GM21528 (cell line): ENCODE results near the gene RASSF7.

Experiments
- ATAC-seq: cut with Tn5 transposase; IDR thresholded peaks from one replicate; pipeline ENCODE4 v1.9.1; 2021; ENCODE audit warnings: mild to moderate bottlenecking, moderate library complexity; ENCODE audit not compliant: unreplicated experiment, low FRiP score

Gene RASSF7

DNA sequence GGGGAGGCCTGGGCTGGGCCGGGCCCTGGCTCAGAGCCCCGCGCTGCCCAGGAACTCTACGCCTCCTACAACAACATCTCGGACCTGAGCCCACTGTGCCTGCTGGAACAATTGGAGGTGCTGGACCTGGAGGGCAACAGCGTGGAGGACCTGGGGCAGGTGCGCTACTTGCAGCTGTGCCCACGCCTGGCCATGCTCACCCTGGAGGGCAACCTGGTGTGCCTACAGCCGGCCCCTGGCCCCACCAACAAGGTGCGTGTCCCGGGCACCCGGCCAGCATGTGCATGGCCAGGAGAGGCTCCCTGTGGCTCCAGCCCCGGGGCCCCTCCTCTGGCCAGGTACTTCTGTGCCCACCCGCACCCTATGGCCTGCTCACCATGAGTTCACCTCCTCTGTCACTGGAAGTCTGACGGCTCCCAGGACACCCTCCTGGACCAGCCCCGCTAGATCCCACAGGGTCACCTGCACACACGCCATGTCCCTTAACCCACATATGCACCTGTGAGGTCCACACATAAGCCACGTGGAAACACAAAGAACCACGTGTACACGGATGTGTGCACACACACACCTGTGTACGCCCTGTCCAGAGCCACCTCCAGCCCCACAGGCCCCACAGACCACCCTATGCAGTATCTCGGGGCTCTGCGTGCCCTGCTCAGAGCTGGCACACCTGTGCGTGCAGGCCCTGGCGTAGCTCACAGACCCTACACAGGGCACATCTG lies 10.6 kb upstream of the RASSF7 start:
- no peak for ATAC-seq

DNA sequence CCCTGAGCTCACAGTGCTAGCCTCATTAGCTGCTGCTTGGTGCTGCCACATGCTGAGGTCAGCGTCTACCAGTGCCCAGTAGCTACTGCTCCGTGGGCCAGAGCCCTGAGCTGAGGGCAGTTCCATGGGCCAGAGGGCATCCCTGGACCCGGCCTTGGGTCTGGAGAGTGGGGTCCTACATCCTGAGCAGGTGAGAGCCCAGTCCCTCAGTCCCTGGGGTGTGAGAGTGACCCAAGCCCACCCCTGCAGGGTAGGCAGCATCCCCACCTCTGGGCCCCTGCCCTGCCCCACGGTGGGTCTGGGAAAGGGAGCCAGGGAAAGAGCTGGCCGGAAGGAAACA lies 10.1 kb upstream of the RASSF7 start:
- no peak for ATAC-seq

DNA sequence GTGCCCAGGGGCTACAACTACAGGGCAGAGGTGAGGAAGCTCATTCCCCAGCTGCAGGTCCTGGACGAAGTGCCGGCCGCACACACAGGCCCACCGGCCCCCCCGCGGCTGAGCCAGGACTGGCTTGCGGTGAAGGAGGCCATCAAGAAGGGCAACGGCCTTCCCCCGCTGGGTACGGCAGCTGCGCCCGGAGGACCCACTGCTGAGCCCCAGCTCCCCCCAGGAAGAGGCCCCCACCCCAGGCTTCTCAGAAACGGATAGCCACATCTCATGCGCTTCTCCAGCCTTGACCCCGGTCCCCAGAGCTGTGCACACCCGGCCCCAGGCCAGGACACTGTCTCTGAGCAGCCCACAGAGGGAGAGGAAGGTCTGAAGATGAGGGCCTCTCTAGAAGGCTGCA lies 9.6 kb upstream of the RASSF7 start:
- no peak for ATAC-seq

DNA sequence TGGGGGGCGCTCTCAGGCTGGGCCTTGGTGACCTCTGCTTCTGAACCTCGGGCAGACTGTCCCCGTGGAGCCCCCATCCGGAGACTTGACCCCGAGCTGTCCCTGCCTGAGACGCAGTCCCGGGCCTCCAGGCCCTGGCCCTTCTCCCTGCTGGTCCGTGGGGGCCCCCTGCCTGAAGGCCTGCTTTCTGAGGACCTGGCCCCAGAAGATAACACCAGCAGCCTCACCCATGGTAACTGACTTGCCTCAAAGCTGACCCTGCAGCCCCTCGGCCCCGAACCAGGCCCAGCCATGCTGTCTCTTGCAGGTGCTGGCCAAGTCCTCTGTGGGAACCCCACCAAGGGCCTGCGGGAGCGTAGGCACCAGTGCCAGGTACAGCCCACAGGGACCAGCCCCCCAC lies 9.2 kb upstream of the RASSF7 start:
- ATAC-seq, result no peak

DNA sequence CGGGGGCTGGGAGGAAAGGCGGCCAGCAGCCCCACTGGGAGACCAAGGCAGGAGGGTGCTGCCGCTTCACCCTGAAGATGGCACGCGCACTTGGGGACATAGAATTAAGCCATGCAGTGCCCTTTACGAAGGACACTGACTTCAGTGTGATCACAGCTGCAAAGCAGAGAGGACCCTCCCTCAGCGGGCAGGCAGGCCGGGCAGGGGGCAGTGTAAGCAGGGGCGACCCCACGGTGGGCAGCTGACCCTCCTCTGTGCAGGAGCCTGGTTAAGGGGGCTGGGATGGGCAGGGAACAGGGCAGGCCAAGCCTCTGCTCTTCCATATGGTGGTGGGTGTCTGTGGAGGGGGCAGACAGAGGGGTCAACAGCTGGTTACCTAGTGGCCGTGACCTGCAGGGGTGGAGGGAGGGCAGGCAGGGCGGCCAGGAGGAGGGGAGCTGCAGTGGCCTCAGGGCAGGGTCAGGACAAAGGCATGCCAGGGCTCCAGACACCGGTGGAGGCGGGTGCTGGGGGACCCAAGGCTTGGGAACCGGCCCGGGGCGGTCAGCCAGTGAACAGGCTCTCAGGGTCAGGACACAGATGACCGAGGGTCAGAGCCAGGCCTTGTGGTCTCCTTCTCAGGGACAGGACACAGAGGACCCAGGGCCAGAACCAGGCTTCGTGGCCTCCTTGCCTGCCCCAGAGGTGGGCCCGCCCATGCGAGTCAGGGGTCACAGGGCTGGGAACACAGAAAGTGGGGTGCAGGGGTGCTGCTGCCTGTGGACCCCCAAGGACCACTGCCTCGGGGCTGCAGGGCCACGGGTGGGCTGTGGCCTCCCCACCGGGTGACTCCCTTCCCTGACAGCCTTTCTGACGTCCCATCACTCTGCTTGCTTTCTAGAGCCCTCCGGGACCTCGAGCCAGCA lies 7.4 kb upstream of the RASSF7 start:
- no peak for ATAC-seq

DNA sequence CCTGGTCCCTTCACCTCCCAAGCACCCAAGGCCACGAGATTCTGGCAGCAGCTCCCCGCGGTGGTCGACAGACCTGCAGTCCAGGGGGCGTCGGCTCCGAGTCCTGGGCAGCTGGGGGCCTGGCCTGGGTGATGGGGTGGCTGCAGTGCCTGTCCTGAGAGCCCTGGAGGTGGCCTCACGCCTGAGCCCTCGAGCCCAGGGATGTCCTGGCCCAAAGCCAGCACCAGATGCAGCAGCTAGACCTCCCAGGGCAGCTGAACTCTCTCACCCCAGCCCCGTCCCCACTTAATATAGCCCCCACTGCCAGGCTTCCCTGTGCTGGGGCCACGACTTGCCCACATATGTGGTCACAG lies 6.8 kb upstream of the RASSF7 start:
- ATAC-seq, result no peak

DNA sequence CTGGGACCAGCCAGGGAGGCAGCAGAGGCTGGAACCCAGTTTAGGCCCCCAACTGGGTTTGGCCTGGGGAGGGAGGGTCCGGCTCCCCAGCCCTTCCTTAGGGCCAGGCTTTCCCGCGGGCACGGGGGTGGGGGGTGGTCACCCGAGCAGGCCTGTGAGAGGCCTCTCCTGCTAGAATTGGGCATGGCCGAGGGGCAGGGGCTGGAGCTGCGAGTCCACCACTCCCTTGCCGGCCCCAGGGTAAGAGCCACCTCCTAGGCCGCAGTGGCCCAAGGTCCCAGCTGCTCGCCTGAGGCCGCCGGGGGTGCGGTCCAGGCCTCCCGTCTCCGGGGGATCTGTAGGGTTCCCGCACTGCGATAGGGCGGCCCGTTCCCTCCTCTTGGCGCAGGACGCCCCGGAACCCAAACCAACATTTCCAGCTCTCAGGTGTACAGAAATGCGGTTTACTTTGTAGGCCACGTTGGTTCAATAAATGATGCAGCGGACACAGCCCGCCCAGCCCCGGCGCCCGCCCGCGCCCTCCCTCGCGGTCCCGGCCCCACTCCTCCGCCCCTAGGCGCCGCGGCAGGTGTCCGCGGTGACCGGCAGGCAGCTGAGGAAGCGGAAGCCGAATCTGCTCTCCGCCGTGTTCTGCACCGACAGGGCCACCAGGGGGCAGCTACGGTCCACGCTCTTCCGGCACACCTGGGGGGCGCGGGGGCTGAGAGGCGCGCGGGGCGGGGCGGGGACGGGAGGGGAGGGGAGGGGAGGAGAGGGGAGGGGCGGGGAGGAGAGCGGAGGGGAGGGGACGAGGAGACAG lies 6.1 kb upstream of the RASSF7 start:
- no peak for ATAC-seq

DNA sequence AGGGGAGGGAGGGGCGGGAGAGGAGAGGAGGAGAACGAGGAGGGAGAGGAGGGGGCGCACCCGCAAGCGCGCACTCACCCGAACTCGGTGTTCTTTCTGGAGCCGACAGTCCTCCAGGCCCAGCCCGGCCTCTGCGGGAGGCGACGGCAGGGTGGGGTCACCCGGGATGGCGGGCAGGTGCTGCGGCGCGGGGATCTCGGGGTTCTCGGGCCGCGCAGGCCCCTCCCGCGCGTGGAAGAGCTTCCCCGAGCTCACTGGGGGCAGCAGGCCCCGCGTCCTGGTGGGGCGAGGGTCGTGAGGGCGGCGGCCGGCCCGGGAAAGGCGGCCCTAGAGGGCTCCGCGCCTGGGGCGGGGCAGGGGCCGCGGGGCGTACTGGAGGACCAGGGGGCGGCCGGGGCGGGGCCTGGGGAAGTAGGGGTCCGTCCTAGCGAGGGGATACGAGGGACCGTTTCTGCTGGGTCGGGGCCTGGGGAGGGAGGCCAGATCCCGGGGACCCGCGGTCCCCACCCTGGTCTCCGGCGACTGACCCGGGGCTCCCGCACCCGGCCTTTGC lies 5.5 kb upstream of the RASSF7 start:
- ATAC-seq, result no peak

DNA sequence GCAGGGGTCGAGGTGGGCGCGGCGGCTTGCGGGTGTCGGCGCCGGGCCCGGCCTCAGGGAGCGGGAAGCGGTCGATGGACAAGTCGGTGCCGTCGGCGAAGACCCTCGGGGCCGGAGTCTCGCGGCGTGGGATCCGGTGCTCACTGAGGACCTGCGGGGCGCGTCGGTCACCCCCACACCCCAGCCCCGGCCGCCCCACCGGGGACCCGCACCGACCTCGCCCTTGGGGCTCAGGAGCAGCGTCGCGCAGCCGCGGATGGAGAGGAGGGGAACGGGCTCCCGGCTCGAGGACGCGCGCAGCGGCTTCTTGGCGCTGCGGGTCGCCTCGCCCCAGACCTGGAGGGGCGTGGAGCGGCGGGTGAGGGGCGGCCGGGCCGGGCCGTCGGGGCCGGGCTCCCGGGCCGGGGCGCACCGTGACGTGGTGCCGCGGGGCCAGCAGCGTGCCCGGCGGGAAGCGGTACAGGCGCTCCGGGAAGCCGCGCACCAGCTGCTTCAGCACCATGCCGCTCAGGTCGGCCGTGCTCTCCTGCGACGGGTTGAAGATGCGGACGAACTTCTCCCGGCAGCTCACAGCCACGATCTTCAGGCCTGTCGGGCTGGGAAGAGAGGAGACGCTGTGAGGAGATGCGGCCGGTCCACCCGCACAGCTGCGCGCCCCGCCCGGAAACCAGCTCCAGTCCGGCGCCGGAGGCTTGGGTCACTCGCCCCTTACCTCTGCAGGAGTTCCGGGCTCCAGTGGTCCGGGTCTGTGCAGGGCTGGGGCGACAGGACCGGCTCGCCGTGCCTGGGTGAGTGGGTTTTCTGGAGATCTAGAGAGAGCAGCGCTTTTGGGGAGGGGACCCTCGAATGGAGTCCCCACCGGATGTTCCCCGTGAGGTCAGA lies 4.7 kb upstream of the RASSF7 start:
- ATAC-seq, result no peak

DNA sequence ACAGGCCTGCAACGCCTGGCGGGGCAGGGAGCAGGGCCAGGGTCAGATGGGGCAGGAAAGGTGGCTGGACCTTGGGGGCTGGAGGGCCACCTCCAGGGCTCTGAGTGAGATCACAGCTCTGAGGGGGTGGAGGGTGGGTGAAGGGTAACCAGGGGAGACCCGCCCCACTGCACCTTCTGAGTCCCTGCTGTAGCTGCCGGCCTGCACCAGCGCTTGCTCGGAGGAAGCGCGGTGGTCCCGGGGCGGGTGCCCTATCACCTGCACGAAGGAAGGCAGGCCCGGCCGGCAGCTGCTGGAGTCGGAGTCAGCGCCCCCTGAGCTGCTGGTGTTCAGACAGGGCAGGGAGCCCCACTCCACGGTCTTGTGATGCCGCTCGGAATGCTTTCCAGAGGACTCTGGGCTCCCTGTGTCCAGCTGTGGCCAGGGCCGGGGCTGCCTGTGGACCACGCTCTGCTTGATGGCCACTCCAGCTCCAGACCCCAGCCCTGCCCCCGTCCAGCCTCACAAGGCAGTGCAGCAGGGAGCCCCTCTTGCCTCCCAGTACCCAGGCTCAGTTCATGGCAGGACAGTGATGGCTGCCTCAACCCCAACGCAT lies 4.0 kb upstream of the RASSF7 start:
- ATAC-seq, result no peak

DNA sequence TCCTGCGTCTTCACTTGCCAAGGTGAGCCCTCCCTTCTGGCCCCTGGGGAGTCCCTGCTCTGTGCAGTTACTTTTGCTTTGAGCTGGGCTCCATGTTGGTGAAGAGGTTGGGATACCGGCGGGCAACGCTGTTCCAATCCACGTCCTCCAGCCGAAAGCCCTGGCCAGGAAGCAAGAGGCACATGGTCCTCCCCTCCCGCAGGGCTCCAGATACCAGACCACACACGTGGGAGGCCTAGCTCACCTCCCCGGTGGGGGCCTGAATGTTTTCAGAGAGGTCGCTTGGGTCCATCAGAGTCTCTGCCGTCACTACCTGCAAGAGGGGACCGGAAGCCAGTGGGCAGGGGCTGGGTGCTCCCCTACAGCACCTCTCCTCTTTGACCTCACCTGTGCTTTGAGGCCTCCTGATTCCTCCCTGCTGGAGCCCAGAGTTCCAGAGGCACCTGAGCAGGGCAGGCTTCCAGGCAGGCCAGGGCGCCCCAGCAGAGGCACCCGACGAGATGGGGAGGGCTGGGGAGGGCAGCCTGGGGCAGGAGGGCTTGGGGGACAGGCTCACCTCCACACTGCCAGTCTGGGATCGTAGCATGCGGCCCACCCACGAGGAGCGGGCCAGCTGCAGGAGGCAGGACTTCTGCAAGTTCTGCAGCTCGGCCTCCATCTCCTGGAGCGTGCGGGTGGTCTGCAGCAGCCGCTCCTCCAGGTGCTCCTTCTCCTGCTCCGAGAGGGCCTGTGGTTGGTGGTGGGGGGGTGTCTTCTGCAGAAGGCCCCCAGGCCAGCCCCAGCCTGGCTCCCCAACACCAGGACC lies 3.2 kb upstream of the RASSF7 start:
- ATAC-seq, result no peak

DNA sequence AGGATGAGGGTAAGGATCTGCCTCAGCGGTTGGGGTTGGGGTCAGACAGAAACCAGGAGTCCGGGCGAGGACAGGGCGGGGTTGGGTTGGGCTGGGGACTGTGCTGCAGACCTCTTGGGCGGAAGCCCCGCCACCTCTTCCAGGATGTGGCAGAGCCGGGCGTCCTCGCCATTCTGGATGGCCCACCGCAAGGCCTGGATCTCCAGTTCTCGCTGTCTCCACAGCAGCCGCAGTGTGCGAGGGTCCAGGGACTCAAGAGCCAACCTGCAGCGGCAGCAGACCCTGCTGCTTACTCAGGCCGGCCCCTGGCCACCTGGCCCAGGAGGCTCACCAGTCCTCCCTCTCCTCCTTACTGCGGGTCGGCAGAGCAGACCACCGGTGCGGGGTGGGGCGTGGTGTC lies 2.3 kb upstream of the RASSF7 start:
- ATAC-seq, result no peak

DNA sequence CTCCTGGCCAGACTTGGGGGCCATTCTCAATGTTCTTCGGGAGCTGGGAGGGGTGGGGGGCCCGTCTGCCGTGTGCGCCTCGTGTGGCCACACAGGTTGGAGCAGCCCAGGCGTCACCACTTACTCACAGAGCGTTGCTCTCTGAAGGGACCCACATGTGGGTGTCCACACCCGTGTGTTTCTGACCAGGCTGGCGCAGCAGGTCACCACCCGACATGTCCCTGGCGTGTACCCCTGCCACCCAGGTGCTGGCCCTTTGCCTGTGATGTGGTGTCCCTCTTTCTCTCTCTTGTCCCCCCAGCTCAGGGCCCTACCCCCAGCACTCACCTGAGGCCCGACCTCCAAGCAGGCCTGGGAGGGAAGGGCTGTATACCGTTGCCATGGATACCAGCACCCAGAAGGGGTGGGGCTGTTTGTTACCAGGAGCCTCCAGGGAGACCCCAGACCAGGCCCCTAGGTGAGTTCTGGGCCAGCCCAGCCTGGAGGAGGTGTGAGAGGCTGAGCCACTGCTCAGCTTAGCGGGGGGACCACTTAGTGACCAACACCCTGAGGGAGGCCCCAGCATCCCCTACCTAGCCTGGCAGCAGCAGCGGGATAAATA lies 1.6 kb upstream of the RASSF7 start:
- no peak for ATAC-seq

DNA sequence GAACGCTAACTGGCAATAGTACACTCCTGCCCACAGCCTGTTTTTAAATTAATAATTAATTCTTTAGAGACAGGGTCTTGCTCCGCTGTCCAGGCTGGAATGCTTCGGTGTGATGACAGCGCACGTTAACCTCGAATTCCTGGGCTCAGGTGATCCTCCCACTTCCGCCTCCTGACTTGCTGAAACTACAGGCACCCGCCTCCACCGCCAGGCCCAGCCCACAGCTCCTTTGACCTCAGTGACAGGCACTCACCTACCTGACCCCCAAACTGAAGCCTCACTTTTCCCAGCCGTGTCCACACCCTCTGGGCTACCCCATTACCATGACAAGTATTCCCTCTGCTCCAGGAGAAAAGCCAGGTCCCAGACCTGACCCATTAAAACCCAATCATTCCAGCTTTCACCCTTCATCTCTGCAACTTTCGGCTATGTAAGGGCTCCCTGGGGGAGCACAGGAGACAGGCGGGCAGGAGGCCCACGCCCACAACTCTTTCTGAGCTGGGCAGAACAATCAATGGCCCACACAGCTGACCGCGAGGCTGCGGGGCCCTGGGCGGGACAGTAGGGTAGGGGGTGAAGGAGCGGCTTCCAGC lies 962 bp upstream of the RASSF7 start:
- ATAC-seq, result no peak

DNA sequence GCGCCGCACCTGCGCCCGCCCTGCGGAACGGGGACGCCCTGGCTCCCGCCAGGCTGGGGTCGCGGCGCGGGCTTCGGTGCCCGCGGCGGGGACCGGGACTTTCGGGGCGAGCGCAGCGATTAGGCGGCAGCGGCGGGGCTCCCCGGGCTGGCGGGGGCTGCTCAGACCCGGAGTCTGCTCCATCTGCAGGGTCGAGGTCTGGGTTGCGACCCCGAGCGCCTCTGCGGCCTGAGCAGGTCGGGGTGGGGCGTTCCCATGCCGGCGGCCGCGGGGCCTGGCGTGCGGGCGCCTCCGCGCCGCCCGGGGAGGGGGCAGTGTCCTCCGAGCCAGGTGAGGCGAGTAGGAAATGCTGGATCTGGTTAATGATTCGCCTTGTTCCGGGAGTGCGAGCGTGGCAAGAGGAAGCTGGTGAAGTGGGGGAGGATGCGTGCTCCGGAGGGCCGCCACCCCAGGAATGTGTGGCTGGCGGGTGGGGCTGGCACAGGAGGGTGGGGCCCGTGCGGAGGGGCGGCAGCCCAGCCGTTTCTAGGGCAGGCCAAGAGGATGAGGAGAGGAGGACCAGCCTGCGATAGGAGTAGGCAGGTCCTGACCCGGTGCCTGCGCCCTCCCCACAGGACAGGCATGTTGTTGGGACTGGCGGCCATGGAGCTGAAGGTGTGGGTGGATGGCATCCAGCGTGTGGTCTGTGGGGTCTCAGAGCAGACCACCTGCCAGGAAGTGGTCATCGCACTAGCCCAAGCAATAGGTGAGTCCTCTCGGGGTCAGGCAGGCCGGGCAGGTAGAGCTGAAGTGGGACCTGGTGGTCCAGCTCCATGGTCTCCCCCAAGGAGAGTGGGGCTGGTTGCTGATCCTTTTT lies 606 bp downstream of the RASSF7 start:
- peak; percentile 23 for ATAC-seq

DNA sequence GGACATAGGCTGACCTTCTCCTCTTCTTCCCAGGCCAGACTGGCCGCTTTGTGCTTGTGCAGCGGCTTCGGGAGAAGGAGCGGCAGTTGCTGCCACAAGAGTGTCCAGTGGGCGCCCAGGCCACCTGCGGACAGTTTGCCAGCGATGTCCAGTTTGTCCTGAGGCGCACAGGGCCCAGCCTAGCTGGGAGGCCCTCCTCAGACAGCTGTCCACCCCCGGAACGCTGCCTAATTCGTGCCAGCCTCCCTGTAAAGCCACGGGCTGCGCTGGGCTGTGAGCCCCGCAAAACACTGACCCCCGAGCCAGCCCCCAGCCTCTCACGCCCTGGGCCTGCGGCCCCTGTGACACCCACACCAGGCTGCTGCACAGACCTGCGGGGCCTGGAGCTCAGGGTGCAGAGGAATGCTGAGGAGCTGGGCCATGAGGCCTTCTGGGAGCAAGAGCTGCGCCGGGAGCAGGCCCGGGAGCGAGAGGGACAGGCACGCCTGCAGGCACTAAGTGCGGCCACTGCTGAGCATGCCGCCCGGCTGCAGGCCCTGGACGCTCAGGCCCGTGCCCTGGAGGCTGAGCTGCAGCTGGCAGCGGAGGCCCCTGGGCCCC lies 1.4 kb downstream of the RASSF7 start:
- no peak for ATAC-seq
